ENCODE results near the gene SSR3.

GRCh38 chr3:156551746-156552145, 3.2 kb downstream of the SSR3 start:
- TF ChIP-seq CTCF (IDR thresholded peaks at IDR 0.05) (no peak), POLR2A (IDR thresholded peaks at IDR 0.05) (no peak)

All from testis (tissue), 2 donors.